Ramos (cell line): Measurements from ENCODE around the gene MGAT3.

Experiments
- in situ Hi-C: fragments of 300-500 bp; cut with MboI; formaldehyde crosslinking; loops from one replicate; pipeline ENCODE4 v1.14.3; 2022; ENCODE audit warnings: low sequenced_read_pairs; ENCODE audit not compliant: unreplicated experiment

MGAT3 gene

DNA sequence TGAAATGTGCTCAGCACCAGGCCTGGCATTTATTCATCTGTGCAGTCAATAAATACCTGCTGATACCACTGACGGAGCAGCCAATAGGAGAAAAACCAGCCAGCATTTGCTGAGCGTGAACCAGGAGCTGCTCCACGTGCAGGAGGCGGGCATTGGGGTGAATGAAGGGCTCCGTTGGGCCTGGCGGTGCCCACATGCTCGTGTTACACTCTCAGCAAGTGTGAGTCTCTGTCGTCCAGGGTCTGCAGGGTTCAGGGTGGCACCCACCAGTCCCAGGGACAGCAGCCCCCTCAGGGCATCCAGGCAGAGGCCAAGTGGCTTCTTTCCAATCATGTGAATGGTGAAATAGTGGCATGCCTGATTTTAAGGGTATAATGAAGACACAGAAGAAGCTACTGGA is 79.9 kb downstream of the MGAT3 start:
- in situ Hi-C loops = loop anchor here (10.0 kb wide), 1 partner anchor 808 kb away; the partner anchor contains the start of gene ADSL

DNA sequence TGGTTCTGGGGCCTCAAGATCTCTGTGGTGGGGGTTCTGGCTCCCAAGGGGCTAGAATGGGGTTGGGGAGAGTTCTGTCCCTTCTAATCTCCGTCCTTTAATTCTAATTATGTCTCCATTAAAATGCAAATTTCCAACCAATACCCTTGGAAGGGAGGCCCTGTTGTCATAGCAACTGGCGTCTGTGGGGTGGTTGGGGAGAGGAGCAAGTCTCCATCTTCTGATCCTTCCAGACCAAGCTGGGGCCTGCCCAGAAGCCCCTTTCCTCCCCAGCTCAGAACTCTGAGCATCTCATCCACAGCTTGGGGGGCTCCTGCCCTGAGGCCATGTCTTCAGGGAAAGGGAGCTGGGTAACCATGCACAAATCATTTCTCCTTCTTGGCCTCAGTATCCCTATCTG is 81.2 kb downstream of the MGAT3 start:
- in situ Hi-C loops = loop anchor here (10.0 kb wide), 1 partner anchor 807 kb away; the partner anchor contains the start of gene ADSL
